Natural killer cell (primary cell): ENCODE results near the gene KRT39. TPM values are rescaled to one million over a fixed set of nuclear protein-coding genes. Genes with fewer than 3 reads are reported as not detected.

ENCODE experiments used
- ATAC-seq, 3 donors: fragments of 150-1000 bp in 2 of 3; fragments of 200-7000 bp in 1 of 3; cut with Tn5 transposase; 1 replicate in 1 of 3; 2 replicates in 2 of 3; pipeline ENCODE4 v1.10.0; 2021; ENCODE audit warnings: mild to moderate bottlenecking in 2 of 3, moderate library complexity in 2 of 3
- DNase-seq, 2 donors: peaks; one replicate each; pipeline versions ENCODE4 v3.0.0 to v3.0.0-alpha.2; 2013 to 2021; ENCODE audit warnings: mixed read lengths in 1 of 2
- H3K27ac ChIP-seq: one replicate; pipeline ENCODE4 v1.5.1; 2013; ENCODE audit warnings: mild to moderate bottlenecking, low read length
- H3K27me3 ChIP-seq: one replicate; pipeline ENCODE4 v1.6.1; 2013; ENCODE audit warnings: low read length; ENCODE audit not compliant: control insufficient read depth, insufficient read depth
- H3K36me3 ChIP-seq: one replicate; pipeline ENCODE4 v1.6.1; 2013; ENCODE audit warnings: low read length; ENCODE audit not compliant: control insufficient read depth, insufficient read depth
- H3K4me1 ChIP-seq: one replicate; pipeline ENCODE4 v1.6.1; 2013; ENCODE audit warnings: low read length; ENCODE audit not compliant: control insufficient read depth, insufficient read depth
- H3K4me3 ChIP-seq: one replicate; pipeline ENCODE4 v1.5.1; 2013; ENCODE audit warnings: low read length
- H3K9me3 ChIP-seq: one replicate; pipeline ENCODE4 v1.6.1; 2013; ENCODE audit warnings: low read length; ENCODE audit not compliant: control insufficient read depth, insufficient read depth
- H3K27ac Mint-ChIP-seq, 2 donors: one replicate each; pipeline ENCODE4 v1.8.0; 2022; ENCODE audit warnings: mild to moderate bottlenecking in 2 of 2, mixed read lengths in 2 of 2, moderate library complexity in 1 of 2
- H3K27me3 Mint-ChIP-seq, 2 donors: one replicate each; pipeline ENCODE4 v1.8.0; 2022; ENCODE audit warnings: low read depth in 2 of 2, mixed read lengths in 2 of 2
- H3K36me3 Mint-ChIP-seq: one replicate; pipeline ENCODE4 v1.8.0; 2022; ENCODE audit warnings: mixed read lengths
- H3K4me1 Mint-ChIP-seq, 2 donors: one replicate each; pipeline ENCODE4 v1.8.0; 2022; ENCODE audit warnings: mixed read lengths in 2 of 2
- H3K4me3 Mint-ChIP-seq: one replicate; pipeline ENCODE4 v1.8.0; 2022; ENCODE audit warnings: mild to moderate bottlenecking, moderate library complexity, mixed read lengths
- H3K9me3 Mint-ChIP-seq, 2 donors: one replicate each; pipeline ENCODE4 v1.8.0; 2022; ENCODE audit warnings: mixed read lengths in 2 of 2
- WGBS: methylation state at CpG from one replicate; pipeline ENCODE4 v1.1.7; 2013; ENCODE audit warnings: missing lambda C conversion rate; ENCODE audit not compliant: insufficient coverage; 5-methylcytosine and 5-hydroxymethylcytosine counted together
- intact Hi-C: fragments of 100-400 bp; cut with micrococcal nuclease; formaldehyde crosslinking; loops from one replicate; pipeline ENCODE4 v1.14.2; 2022
- total RNA-seq, 4 donors: library from RNA; stranded (reverse); fragments of 120-200 nt in 1 of 4; gene quantifications; one replicate each; pipeline versions ENCODE4 v1.2.3 to v1.2.4, GENCODE V29; 2013 to 2022
- TF ChIP-seq, protein P1 (sequence below): fragments of 200-600 bp; IDR thresholded peaks from one replicate; pipeline ENCODE4 v1.8.0; 2022; ENCODE audit warnings: antibody characterized with exemption

KRT39 gene
- total RNA-seq, 3 donors from 2014 or later (not counting 1 experiment from before 2014, with no cell fraction given) = not detected

DNA sequence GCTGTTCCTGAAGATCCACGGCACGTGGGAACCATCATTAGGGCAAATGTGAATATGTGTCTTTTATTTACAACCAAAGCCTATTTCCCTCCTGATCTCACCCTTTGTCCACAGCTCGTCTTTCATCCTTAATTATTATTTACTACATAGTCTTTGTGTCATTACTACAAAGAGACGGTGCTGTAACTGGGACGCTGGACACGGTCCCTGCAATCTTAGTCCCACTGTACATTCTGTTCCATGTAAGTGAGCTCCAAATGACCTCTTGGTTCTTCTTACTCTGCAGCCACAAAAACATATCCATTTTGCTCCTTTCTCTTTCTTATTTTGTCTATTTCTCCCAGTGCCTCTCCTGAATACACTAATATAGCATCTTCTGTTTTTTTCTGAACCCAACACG is 16.6 kb downstream of the KRT39 start:
- no peaks in the 10 kb centered on the region for H3K36me3 Mint-ChIP-seq
- Histone ChIP-seq H3K27ac (no peak overlapping the region), H3K4me3 (no peak overlapping the region), H3K9me3 (no peaks in the 10 kb centered on the region), H3K27me3 (peaks cover 7% of the 10 kb centered on the region), H3K36me3 (no peaks in the 10 kb centered on the region), H3K4me1 (no peaks in the 10 kb centered on the region)
- DNase-seq (no peak), ATAC-seq (no peak)
- no peak overlapping the region for H3K4me3 Mint-ChIP-seq
- no peaks in the 10 kb centered on the region for H3K9me3 Mint-ChIP-seq
- peaks cover 51 to 74% of the 10 kb centered on the region in 2 donors for H3K27me3 Mint-ChIP-seq
- no peak overlapping the region for H3K27ac Mint-ChIP-seq
- WGBS = 88% methylated on average over 6 of the region's 7 CpGs
- intact Hi-C loops = no loop called here
- TF ChIP-seq, protein P1, sequence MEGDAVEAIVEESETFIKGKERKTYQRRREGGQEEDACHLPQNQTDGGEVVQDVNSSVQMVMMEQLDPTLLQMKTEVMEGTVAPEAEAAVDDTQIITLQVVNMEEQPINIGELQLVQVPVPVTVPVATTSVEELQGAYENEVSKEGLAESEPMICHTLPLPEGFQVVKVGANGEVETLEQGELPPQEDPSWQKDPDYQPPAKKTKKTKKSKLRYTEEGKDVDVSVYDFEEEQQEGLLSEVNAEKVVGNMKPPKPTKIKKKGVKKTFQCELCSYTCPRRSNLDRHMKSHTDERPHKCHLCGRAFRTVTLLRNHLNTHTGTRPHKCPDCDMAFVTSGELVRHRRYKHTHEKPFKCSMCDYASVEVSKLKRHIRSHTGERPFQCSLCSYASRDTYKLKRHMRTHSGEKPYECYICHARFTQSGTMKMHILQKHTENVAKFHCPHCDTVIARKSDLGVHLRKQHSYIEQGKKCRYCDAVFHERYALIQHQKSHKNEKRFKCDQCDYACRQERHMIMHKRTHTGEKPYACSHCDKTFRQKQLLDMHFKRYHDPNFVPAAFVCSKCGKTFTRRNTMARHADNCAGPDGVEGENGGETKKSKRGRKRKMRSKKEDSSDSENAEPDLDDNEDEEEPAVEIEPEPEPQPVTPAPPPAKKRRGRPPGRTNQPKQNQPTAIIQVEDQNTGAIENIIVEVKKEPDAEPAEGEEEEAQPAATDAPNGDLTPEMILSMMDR = no peak
- no peaks in the 10 kb centered on the region for H3K4me1 Mint-ChIP-seq

DNA sequence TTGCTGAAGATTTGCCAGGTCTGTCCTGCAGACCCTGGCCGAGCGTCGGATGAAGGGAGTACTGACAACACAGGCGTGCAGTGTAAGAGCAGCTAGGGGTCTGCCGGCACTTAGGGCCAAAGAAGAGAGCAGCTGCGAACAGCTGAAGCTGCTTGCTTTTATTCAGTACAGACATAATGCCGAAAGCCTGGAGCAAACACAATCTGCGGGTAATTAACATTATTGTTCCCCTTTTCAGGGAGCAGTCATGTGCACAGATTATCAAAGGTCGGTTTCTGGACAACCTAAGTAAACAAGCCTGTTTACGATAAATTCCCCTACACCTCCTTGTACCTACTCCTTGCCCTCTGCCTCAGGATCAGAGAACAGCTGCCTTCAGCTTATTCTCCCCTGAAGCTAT is 17.3 kb downstream of the KRT39 start:
- Histone ChIP-seq H3K9me3 (no peaks in the 10 kb centered on the region), H3K27me3 (peaks cover 7% of the 10 kb centered on the region), H3K4me1 (no peaks in the 10 kb centered on the region), H3K36me3 (no peaks in the 10 kb centered on the region), H3K4me3 (no peak overlapping the region), H3K27ac (no peak overlapping the region)
- Mint-ChIP-seq H3K36me3 (no peaks in the 10 kb centered on the region), H3K4me1 (no peaks in the 10 kb centered on the region), H3K27ac (no peak overlapping the region), H3K4me3 (no peak overlapping the region), H3K9me3 (no peaks in the 10 kb centered on the region), H3K27me3 (peaks cover 48 to 74% of the 10 kb centered on the region in 2 donors)
- intact Hi-C loops = no loop called here
- ATAC-seq (no peak), DNase-seq (no peak)
- TF ChIP-seq, protein P1 = no peak
- 60% methylated on average over 10 of the region's 10 CpGs for WGBS

- no peaks in the 10 kb centered on the region for H3K9me3 Mint-ChIP-seq
- H3K27ac Mint-ChIP-seq = no peak overlapping the region
- H3K4me3 Mint-ChIP-seq = no peak overlapping the region
- H3K4me1 ChIP-seq = no peaks in the 10 kb centered on the region
- ATAC-seq (no peak), DNase-seq (no peak)
- H3K27ac ChIP-seq = no peak overlapping the region
- no peaks in the 10 kb centered on the region for H3K36me3 Mint-ChIP-seq
- no peak overlapping the region for H3K4me3 ChIP-seq
- peaks cover 7% of the 10 kb centered on the region for H3K27me3 ChIP-seq
- H3K27me3 Mint-ChIP-seq = peaks cover 41 to 68% of the 10 kb centered on the region in 2 donors
- H3K9me3 ChIP-seq = no peaks in the 10 kb centered on the region
- TF ChIP-seq, protein P1 = no peak
- WGBS = 73% methylated on average over 2 of the region's 2 CpGs
- H3K4me1 Mint-ChIP-seq = no peaks in the 10 kb centered on the region
- intact Hi-C loops = no loop called here
- no peaks in the 10 kb centered on the region for H3K36me3 ChIP-seq
Observed at GRCh38 chr17:40947929-40948328, 18.8 kb downstream of the KRT39 start.

DNA sequence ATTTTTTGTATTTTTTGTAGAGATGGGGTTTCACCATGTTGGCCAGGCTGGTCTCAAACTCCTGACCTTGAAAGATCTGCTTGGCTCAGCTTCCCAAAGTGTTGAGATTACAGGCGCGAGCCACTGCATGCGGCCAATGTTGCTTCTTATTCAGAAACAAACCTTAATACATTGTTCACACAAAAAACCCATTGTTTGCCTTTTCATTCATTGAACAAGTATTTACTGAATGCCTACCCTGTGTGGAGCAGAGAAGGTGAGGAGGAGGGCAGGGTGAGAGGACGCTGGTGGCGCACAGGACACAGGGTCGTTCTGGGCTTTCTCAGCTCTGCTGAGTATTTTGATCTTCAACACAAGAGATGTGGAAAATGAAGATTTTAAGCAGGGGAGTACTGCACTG is 21.3 kb downstream of the KRT39 start:
- TF ChIP-seq, protein P1 = no peak
- no peak for ATAC-seq

More for the DNA sequence above, 21.3 kb downstream of the KRT39 start:
- no peak for DNase-seq
- intact Hi-C loops = no loop called here
- H3K36me3 ChIP-seq = no peaks in the 10 kb centered on the region
- H3K27ac Mint-ChIP-seq = no peak overlapping the region
- no peaks in the 10 kb centered on the region for H3K4me1 Mint-ChIP-seq
- peaks cover 44 to 64% of the 10 kb centered on the region in 2 donors for H3K27me3 Mint-ChIP-seq
- peaks cover 7% of the 10 kb centered on the region for H3K27me3 ChIP-seq
- no peak overlapping the region for H3K27ac ChIP-seq
- WGBS = 92% methylated on average over 6 of the region's 6 CpGs
- no peaks in the 10 kb centered on the region for H3K36me3 Mint-ChIP-seq
- no peak overlapping the region for H3K4me3 Mint-ChIP-seq
- H3K4me3 ChIP-seq = no peak overlapping the region
- H3K9me3 ChIP-seq = no peaks in the 10 kb centered on the region
- no peaks in the 10 kb centered on the region for H3K4me1 ChIP-seq
- no peaks in the 10 kb centered on the region for H3K9me3 Mint-ChIP-seq
